RWPE1 (cell line): Measurements from ENCODE around the gene OTULIN.

Experiments used
- CTCF ChIA-PET: fragments of 350-600 bp; sonication (Branson Sonifier 250); formaldehyde crosslinking; extraction: SDS; loops from one replicate; lab custom pipeline; 2021; lab: Yijun Ruan, JAX
- POLR2A ChIA-PET: fragments of 400-600 bp; formaldehyde crosslinking; extraction: SDS; loops from one replicate; lab custom pipeline; 2020; ENCODE audit warnings: antibody characterized with exemption; ENCODE audit not compliant: low non-redundant PET; lab: Yijun Ruan, JAX
- DNase-seq: peaks from one replicate; pipeline ENCODE4 v3.0.0; 2012; ENCODE audit warnings: low spot score
- H3K27ac ChIP-seq: fragments of 450-650 bp; 2 replicates; pipeline ENCODE4 v1.5.1; 2017
- CTCF ChIP-seq: fragments of 450-650 bp; conservative IDR thresholded peaks from 2 replicates; pipeline ENCODE4 v1.5.1; 2017; ENCODE audit warnings: low read depth, mild to moderate bottlenecking

The OTULIN gene

GRCh38 chr5:14659821-14660607 is 4.5 kb upstream of the OTULIN start:
- CTCF ChIA-PET = interaction anchor here (0.6 kb wide), 1 partner anchor 13 kb away, joined by 3 read pairs; no protein-coding TSS in a partner anchor
- peak overlapping the region; percentile 79 for H3K27ac ChIP-seq
- no peak for TF ChIP-seq CTCF
- DNase-seq = peak; percentile 73
- POLR2A ChIA-PET = no interaction called here

DNA sequence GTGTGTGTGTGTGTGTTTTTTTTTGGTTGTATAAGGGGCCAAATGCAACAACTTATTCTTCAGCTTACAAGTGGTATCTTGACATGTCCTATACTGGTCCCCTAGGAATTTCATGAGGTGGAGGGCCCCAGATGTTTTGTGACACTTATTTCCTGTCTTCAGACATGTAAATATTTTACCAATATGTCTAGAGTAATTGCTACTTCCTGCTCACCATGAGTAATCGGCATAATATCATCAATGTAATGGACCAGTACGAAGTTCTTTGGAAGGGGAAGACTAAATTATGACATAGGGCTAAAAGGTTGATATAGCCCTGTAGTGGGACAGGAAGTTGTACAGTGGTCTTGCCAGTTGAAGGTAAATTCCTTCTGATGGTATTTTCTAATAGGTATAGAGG is 3.7 kb upstream of the OTULIN start:
- CTCF ChIA-PET = interaction anchor here (0.6 kb wide), 1 partner anchor 14 kb away, joined by 3 read pairs; no protein-coding TSS in a partner anchor
- peak overlapping the region; percentile 79 for H3K27ac ChIP-seq
- POLR2A ChIA-PET = no interaction called here
- no peak for DNase-seq
- TF ChIP-seq CTCF = no peak

- H3K27ac ChIP-seq = no peak overlapping the region
- TF ChIP-seq CTCF = no peak
- ChIA-PET CTCF (no interaction called here), POLR2A (no interaction called here)
- DNase-seq = no peak
These were observed 1.7 kb upstream of the OTULIN start for GRCh38 chr5:14662721-14663260.

DNA sequence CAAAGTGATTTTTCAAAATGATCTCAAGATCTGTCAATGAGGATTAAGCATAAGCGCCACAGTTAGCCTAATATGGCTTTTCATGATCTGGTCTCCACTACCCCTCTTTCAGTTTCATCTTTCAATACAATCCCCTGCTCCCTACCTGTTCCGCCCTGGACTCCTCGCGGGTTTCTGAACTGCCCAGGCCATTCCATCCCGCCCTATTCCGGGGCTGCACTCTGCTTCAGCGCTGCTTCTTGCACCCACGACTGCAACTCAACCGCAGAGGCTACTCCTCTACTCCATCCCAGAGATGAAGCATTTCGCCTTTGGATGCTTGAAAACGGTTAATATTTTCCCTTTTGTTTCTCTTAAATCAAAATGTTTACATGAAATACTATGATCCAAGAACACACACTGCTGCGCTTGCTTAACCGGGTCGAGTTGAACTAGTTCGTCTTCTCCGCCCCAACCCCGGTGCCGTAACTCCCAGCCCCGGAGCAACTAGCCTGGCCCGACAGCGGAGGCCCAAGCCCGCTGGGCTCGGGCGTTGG is 716 bp upstream of the OTULIN start:
- CTCF ChIA-PET = interaction anchor here (0.6 kb wide), 1 partner anchor 153 kb away, joined by 3 read pairs; no protein-coding TSS in a partner anchor
- TF ChIP-seq CTCF = no peak
- POLR2A ChIA-PET = no interaction called here
- peak overlapping the region; percentile 97 for H3K27ac ChIP-seq
- no peak for DNase-seq

GRCh38 chr5:14665101-14665822 is 744 bp downstream of the OTULIN start:
- POLR2A ChIA-PET = no interaction called here
- TF ChIP-seq CTCF = no peak
- CTCF ChIA-PET = no interaction called here
- DNase-seq = peak; percentile 39
- peak overlapping the region; percentile 97 for H3K27ac ChIP-seq

- CTCF ChIA-PET = interaction anchor here (0.6 kb wide), 1 partner anchor 11 kb away, joined by 3 read pairs; no protein-coding TSS in a partner anchor
- TF ChIP-seq CTCF = no peak
- peak overlapping the region; percentile 40; the same call in 1 of the 2 replicates for H3K27ac ChIP-seq
- POLR2A ChIA-PET = no interaction called here
- peak; percentile 55 for DNase-seq
These were observed 1.4 kb downstream of the OTULIN start for GRCh38 chr5:14665949-14666348.
